HepG2 (cell line): ENCODE measurements around the gene PMM2. TPM values are rescaled to one million over a fixed set of nuclear protein-coding genes. Genes with fewer than 3 reads are reported as not detected.

Experiments used
- AGO1 ChIP-seq: fragments of 200-400 bp; formaldehyde crosslinking; IDR thresholded peaks from 2 replicates; pipeline ENCODE4 v1.6.1; 2017; ENCODE audit warnings: mild to moderate bottlenecking, low read depth, low read length, moderate library complexity; ENCODE audit not compliant: poor library complexity, severe bottlenecking
- ARID2 ChIP-seq: sonication (generic); formaldehyde crosslinking; IDR thresholded peaks from 2 replicates; pipeline ENCODE4 v1.8.1; 2022; ENCODE audit warnings: mild to moderate bottlenecking, missing genetic modification reagents, borderline replicate concordance
- CCAR2 ChIP-seq: fragments of 200-400 bp; formaldehyde crosslinking; optimal IDR thresholded peaks from 2 replicates; pipeline ENCODE3; 2018; ENCODE audit warnings: low read depth, mild to moderate bottlenecking, low read length, moderate library complexity
- DPF2 ChIP-seq: sonication (generic); formaldehyde crosslinking; IDR thresholded peaks from 2 replicates; pipeline ENCODE4 v1.4.0; 2020; ENCODE audit warnings: mild to moderate bottlenecking, low read depth, missing genetic modification reagents, borderline replicate concordance
- FOXP1 ChIP-seq, 2 experiments: fragments of 450-650 bp in 1 of 2; IDR thresholded peaks; 2 replicates each; pipeline ENCODE4 v1.6.1; 2017 to 2018; ENCODE audit warnings: antibody characterized with exemption in 1 of 2
- HMGA1 ChIP-seq: sonication (generic); formaldehyde crosslinking; conservative IDR thresholded peaks from 2 replicates; pipeline ENCODE4 v1.4.0; 2020; ENCODE audit warnings: missing genetic modification reagents
- HMGXB3 ChIP-seq: sonication (generic); formaldehyde crosslinking; IDR thresholded peaks from 2 replicates; pipeline ENCODE4 v1.4.0; 2020; ENCODE audit warnings: missing genetic modification reagents, borderline replicate concordance
- ISX ChIP-seq: sonication (generic); formaldehyde crosslinking; conservative IDR thresholded peaks from 2 replicates; pipeline ENCODE4 v1.5.0; 2020; ENCODE audit warnings: missing genetic modification reagents
- KAT7 ChIP-seq: IDR thresholded peaks from 2 replicates; pipeline ENCODE4 v1.6.1; 2018; ENCODE audit warnings: borderline replicate concordance, missing compliant biosample characterization
- KLF6 ChIP-seq: IDR thresholded peaks from 2 replicates; pipeline ENCODE4 v1.8.0; 2016; ENCODE audit warnings: missing biosample characterization, missing genetic modification reagents
- KMT2B ChIP-seq: IDR thresholded peaks from 2 replicates; pipeline ENCODE4 v1.6.1; 2016; ENCODE audit warnings: missing genetic modification reagents, missing compliant biosample characterization
- NFE2L2 ChIP-seq: fragments of 150-350 bp; IDR thresholded peaks from 2 replicates; pipeline ENCODE4 v1.6.1; 2014; ENCODE audit warnings: low read length
- RXRA ChIP-seq: sonication (generic); formaldehyde crosslinking; IDR thresholded peaks from 2 replicates; pipeline ENCODE4 v1.5.1; 2020; ENCODE audit warnings: missing genetic modification reagents
- SIN3A ChIP-seq: IDR thresholded peaks from 2 replicates; pipeline ENCODE4 v1.6.1; 2011; ENCODE audit warnings: low read depth, mild to moderate bottlenecking, control low read depth, low read length, borderline replicate concordance
- U2AF1 ChIP-seq: fragments of 200-400 bp; formaldehyde crosslinking; optimal IDR thresholded peaks from 2 replicates; pipeline ENCODE3; 2017; ENCODE audit warnings: mild to moderate bottlenecking, low read depth, low read length
- ZMAT5 ChIP-seq: sonication (generic); formaldehyde crosslinking; IDR thresholded peaks from 2 replicates; pipeline ENCODE4 v1.5.0; 2020; ENCODE audit warnings: mild to moderate bottlenecking, low read depth, missing genetic modification reagents, borderline replicate concordance
- ZNF142 ChIP-seq: sonication (generic); formaldehyde crosslinking; IDR thresholded peaks from 2 replicates; pipeline ENCODE4 v1.4.0; 2020; ENCODE audit warnings: missing genetic modification reagents
- ZNF567 ChIP-seq: sonication (generic); formaldehyde crosslinking; IDR thresholded peaks from 2 replicates; pipeline ENCODE4 v1.8.1; 2023; ENCODE audit warnings: mild to moderate bottlenecking, missing genetic modification reagents, borderline replicate concordance
- ZSCAN9 ChIP-seq: IDR thresholded peaks from 2 replicates; pipeline ENCODE4 v1.6.1; 2016; ENCODE audit warnings: borderline replicate concordance
- polyA plus RNA-seq, 8 experiments: library from polyadenylated mRNA; depleted of rRNA in 3 of 8; stranded (reverse) in 7 of 8; unstranded in 1 of 8; fragments of >200 nt; fragmentation: Illumina TruSeq in 4 of 8; extraction: Trizol in 4 of 8; gene quantifications; 2 replicates each; pipeline versions ENCODE4 v1.2.1 to v1.2.3, GENCODE V29; 2011 to 2016; ENCODE audit warnings: low read depth in 4 of 8, missing spikeins in 1 of 8, mixed read lengths in 1 of 8; ENCODE audit not compliant: insufficient read depth in 1 of 8
- total RNA-seq, 5 experiments: library from RNA; depleted of rRNA; stranded (reverse); fragments of >200 nt; fragmentation: Illumina TruSeq; extraction: Trizol; gene quantifications; 2 replicates each; pipeline ENCODE4 v1.2.3, GENCODE V29; 2016; ENCODE audit warnings: low read depth in 1 of 5

PMM2 gene
- total and polyA plus RNA-seq, 2 of the 13 experiments (the other 11 are each of a cell fraction or from before 2014, with no cell fraction given): 52.2 to 93.7 TPM

- TF ChIP-seq FOXP1 (IDR thresholded peaks at IDR 0.05) (no peak), FOXP1 (CRISPR knock-in tag; IDR thresholded peaks at IDR 0.05) (peak; percentile 48; the same call in 1 of the 2 replicates), DPF2 (CRISPR knock-in tag) (no peak), NFE2L2 (no peak), ZSCAN9 (CRISPR knock-in tag) (peak; percentile 89), CCAR2 (no peak), U2AF1 (no peak), HMGA1 (no peak), SIN3A (peak; percentile 89; the same call in 1 of the 2 replicates), HMGXB3 (peak; percentile 29; the same call in 1 of the 2 replicates), KAT7 (peak; percentile 87; the same call in 1 of the 2 replicates), ZNF142 (CRISPR knock-in tag) (peak; percentile 32), ZMAT5 (no peak), KLF6 (CRISPR knock-in tag) (peak; percentile 62), ARID2 (CRISPR knock-in tag) (no peak), AGO1 (peak; percentile 87), ZNF567 (CRISPR knock-in tag) (0 out of 2 replicates have a peak, but pooled peaks have one; percentile 49), RXRA (0 out of 2 replicates have a peak, but pooled peaks have one; percentile 41), ISX (CRISPR knock-in tag) (no peak), KMT2B (peak; percentile 42; the same call in 1 of the 2 replicates)
Measured at GRCh38 chr16:8866118-8866883, 68.7 kb downstream of the PMM2 start (continued).
